ENCODE measurements around the gene CFAP58. TPM values are rescaled to one million over a fixed set of nuclear protein-coding genes. Genes with fewer than 3 reads are reported as not detected.

CFAP58 gene
- total and polyA plus RNA-seq, 2 of the 13 experiments (the other 11 are each of a cell fraction or from before 2014, with no cell fraction given): 0.03 TPM; not detected in 1

- TF ChIP-seq, protein P1, sequence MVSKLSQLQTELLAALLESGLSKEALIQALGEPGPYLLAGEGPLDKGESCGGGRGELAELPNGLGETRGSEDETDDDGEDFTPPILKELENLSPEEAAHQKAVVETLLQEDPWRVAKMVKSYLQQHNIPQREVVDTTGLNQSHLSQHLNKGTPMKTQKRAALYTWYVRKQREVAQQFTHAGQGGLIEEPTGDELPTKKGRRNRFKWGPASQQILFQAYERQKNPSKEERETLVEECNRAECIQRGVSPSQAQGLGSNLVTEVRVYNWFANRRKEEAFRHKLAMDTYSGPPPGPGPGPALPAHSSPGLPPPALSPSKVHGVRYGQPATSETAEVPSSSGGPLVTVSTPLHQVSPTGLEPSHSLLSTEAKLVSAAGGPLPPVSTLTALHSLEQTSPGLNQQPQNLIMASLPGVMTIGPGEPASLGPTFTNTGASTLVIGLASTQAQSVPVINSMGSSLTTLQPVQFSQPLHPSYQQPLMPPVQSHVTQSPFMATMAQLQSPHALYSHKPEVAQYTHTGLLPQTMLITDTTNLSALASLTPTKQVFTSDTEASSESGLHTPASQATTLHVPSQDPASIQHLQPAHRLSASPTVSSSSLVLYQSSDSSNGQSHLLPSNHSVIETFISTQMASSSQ (IDR thresholded peaks at IDR 0.05; ENCODE audit: low read depth): no peak
- TF ChIP-seq, protein P1 (CRISPR knock-in tag; IDR thresholded peaks at IDR 0.05; ENCODE audit: borderline replicate concordance): no peak
- no peak for TF ChIP-seq ZNF605 (CRISPR knock-in tag; IDR thresholded peaks at IDR 0.05)
- TF ChIP-seq FOXC1 (CRISPR knock-in tag; IDR thresholded peaks at IDR 0.05; ENCODE audit: borderline replicate concordance): no peak
These were observed 74.4 kb downstream of the CFAP58 start (continued) for GRCh38 chr10:104427989-104428388.

DNA sequence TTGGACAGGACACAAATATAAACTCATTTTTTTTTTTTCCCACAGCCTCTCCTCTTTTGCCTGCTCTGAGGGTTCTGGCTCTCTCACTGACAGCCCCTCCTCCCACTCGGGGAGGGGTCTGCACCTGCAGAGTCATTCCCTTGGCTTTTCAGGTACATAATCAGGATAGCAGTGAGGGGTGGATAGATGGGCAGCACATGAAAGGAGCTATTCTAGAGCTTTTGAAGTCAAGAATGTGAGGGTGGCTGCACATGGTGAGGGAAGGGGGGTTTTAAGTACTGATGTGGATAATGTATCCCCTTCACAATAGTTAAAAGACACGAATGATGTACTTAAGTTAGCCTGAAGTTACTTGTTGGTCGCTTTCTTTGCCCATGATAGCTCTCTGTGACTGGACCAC lies 76.2 kb downstream of the CFAP58 start:
- Histone ChIP-seq H4K20me1 (ENCODE audit: insufficient read depth, low read length) (no peaks in the 10 kb centered on the region), H3K79me2 (ENCODE audit: insufficient read depth, low read length) (no peaks in the 10 kb centered on the region), H3K9ac (ENCODE audit: insufficient read depth, low read depth, low read length) (no peak overlapping the region), H2AFZ (ENCODE audit: low read length) (no peak overlapping the region), H3K27ac (ENCODE audit: extremely low read length, insufficient read depth, low read length) (no peak overlapping the region), H3K27me3 (ENCODE audit: control insufficient read depth in 1 of 2, insufficient read depth in 2 of 2, low read length in 2 of 2) (peaks cover 1 to 20% of the 10 kb centered on the region in 2 experiments; a peak in 2 of 5 replicates), H3K9me3 (ENCODE audit: low read length) (no peaks in the 10 kb centered on the region), H3K4me3 (replicated peaks in 1 of 3; ENCODE audit: insufficient read depth in 1 of 3, low read depth in 2 of 3, low read length in 3 of 3) (no peak overlapping the region), H3K36me3 (replicated peaks in 1 of 2; ENCODE audit: control insufficient read depth in 1 of 2, insufficient read depth in 2 of 2, low read length in 2 of 2) (no peaks in the 10 kb centered on the region), H3K4me2 (ENCODE audit: low read depth, low read length) (no peak overlapping the region), H3K4me1 (ENCODE audit: insufficient read depth, low read length) (no peaks in the 10 kb centered on the region)
- no TSS peak for BruUV-seq (replicated peaks)
- POLR2A ChIA-PET: no interaction called here
- no peak for FAIRE-seq
- intact Hi-C loops (cut with micrococcal nuclease; ENCODE audit: unreplicated experiment) (no loop called here), in situ Hi-C loops (cut with HindIII; ENCODE audit: extremely low pct_ligation_motif_present, low pct_unique_long_range_greater_than_20kb) (no loop called here)
- ATAC-seq: no peak
- CTCF ChIA-PET (ENCODE audit: low intra/inter-chr PET ratio, low total read pairs): no interaction called here
- DNase-seq (ENCODE audit: low spot score): no peak
- WGBS (ENCODE audit: low lambda C conversion rate): 0% methylated on average over 3 of the region's 3 CpGs
- no peak for TF ChIP-seq ELF4 (CRISPR knock-in tag; IDR thresholded peaks at IDR 0.05; ENCODE audit: borderline replicate concordance)
- TF ChIP-seq ZNF646 (CRISPR knock-in tag; IDR thresholded peaks at IDR 0.05): no peak
- TF ChIP-seq ZNF160 (CRISPR knock-in tag; IDR thresholded peaks at IDR 0.05): no peak
- TF ChIP-seq SNAI1 (CRISPR knock-in tag; IDR thresholded peaks at IDR 0.05; ENCODE audit: borderline replicate concordance): no peak
- no peak for TF ChIP-seq MAF1 (CRISPR knock-in tag; IDR thresholded peaks at IDR 0.05; ENCODE audit: borderline replicate concordance)
- no peak for TF ChIP-seq MIER3 (CRISPR knock-in tag; IDR thresholded peaks at IDR 0.05; ENCODE audit: borderline replicate concordance)
- TF ChIP-seq MIER2 (CRISPR knock-in tag; IDR thresholded peaks at IDR 0.05): no peak
- no peak for TF ChIP-seq EHMT2 (IDR thresholded peaks at IDR 0.05; ENCODE audit: borderline replicate concordance, low read depth, low read length)
- TF ChIP-seq, protein P2, sequence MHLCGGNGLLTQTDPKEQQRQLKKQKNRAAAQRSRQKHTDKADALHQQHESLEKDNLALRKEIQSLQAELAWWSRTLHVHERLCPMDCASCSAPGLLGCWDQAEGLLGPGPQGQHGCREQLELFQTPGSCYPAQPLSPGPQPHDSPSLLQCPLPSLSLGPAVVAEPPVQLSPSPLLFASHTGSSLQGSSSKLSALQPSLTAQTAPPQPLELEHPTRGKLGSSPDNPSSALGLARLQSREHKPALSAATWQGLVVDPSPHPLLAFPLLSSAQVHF (CRISPR knock-in tag; IDR thresholded peaks at IDR 0.05): no peak
